GM19351 (cell line): ENCODE measurements around the gene SLC9A7.
A peak's percentile ranks its signal among the peaks of the same experiment; 100 is the strongest.

Experiments
- ATAC-seq: cut with Tn5 transposase; IDR thresholded peaks from one replicate; pipeline ENCODE4 v1.9.1; 2021; ENCODE audit warnings: mild to moderate bottlenecking, moderate library complexity; ENCODE audit not compliant: unreplicated experiment

The SLC9A7 gene

GRCh38 chrX:46575586-46575985 lies 183.3 kb downstream of the SLC9A7 start:
- no peak for ATAC-seq

GRCh38 chrX:46574774-46575381 lies 184.0 kb downstream of the SLC9A7 start:
- ATAC-seq = peak; percentile 23

- no peak for ATAC-seq
Measured at GRCh38 chrX:46573892-46574773, 184.8 kb downstream of the SLC9A7 start.

- ATAC-seq = peak; percentile 25
Measured at GRCh38 chrX:46573331-46573891, 185.5 kb downstream of the SLC9A7 start, which contains the start of gene CHST7. Gene CHST7 (plus strand): TSS chrX:46573765. CDS start chrX:46573932, 167 bp downstream.

- ATAC-seq = peak; percentile 49
Measured at GRCh38 chrX:46572340-46572936, 186.5 kb downstream of the SLC9A7 start.

GRCh38 chrX:46571423-46572339 lies 187.2 kb downstream of the SLC9A7 start:
- no peak for ATAC-seq

GRCh38 chrX:46569621-46570020 lies 189.3 kb downstream of the SLC9A7 start:
- no peak for ATAC-seq

GRCh38 chrX:46567388-46567787 lies 191.5 kb downstream of the SLC9A7 start:
- ATAC-seq = no peak

- peak; percentile 99 for ATAC-seq
Measured at GRCh38 chrX:46561824-46562657, 196.9 kb downstream of the SLC9A7 start.

- no peak for ATAC-seq
Measured at GRCh38 chrX:46559062-46559461, 199.9 kb downstream of the SLC9A7 start.

GRCh38 chrX:46554942-46555341 lies 204.0 kb downstream of the SLC9A7 start:
- ATAC-seq = no peak

- no peak for ATAC-seq
Measured at GRCh38 chrX:46553935-46554334, 205.0 kb downstream of the SLC9A7 start.

GRCh38 chrX:46551494-46552128 lies 207.3 kb downstream of the SLC9A7 start:
- ATAC-seq = no peak

- ATAC-seq = no peak
Measured at GRCh38 chrX:46549914-46550313, 209.0 kb downstream of the SLC9A7 start.
